ENCODE results near the gene PAQR4. TPM values are rescaled to one million over a fixed set of nuclear protein-coding genes. Genes with fewer than 3 reads are reported as not detected.

The PAQR4 gene
- total and polyA plus RNA-seq, 4 donors, result 4.0 to 21.3 (median 13.1) TPM

DNA sequence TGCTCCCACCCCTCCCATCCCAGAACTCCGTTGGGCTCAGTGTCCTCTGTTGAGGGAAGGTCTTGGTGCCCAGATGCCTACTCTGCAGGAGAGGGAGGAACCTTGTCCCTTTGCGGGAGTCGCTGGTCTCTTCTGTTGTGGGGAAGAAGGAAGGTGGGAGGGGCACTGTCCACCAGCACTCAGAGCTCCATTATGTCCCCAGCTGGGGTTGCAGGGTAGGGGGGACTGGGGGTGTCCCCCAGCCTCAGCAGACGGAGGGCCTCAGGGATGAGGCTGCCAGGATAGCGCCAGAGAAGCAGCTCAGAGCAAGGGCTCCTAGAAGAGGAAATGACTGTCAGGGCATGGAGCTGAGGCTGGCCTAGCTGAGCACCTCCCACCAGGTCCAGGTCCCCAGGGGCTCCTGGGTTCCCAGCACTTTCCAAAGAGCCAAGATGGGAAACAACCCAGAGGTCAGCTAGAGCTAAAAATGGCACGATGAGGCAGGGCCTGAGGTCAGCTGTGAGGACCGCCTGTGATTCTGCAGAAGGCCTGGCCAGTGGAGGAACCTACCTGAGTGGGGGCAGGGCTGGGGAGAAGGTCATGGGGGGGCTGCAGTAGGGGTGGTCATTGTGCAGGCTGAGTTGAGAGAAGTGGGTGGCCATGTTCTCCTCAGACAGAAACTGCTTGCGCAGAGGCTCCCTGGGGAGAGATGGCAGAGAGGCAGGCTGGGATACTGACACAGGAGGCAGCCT, 53.7 kb downstream of the PAQR4 start:
- TF ChIP-seq, protein P1, sequence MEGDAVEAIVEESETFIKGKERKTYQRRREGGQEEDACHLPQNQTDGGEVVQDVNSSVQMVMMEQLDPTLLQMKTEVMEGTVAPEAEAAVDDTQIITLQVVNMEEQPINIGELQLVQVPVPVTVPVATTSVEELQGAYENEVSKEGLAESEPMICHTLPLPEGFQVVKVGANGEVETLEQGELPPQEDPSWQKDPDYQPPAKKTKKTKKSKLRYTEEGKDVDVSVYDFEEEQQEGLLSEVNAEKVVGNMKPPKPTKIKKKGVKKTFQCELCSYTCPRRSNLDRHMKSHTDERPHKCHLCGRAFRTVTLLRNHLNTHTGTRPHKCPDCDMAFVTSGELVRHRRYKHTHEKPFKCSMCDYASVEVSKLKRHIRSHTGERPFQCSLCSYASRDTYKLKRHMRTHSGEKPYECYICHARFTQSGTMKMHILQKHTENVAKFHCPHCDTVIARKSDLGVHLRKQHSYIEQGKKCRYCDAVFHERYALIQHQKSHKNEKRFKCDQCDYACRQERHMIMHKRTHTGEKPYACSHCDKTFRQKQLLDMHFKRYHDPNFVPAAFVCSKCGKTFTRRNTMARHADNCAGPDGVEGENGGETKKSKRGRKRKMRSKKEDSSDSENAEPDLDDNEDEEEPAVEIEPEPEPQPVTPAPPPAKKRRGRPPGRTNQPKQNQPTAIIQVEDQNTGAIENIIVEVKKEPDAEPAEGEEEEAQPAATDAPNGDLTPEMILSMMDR (IDR thresholded peaks at IDR 0.05; ENCODE audit: control extremely low read depth, extremely low read depth), result no peak
- H3K9ac ChIP-seq (ENCODE audit: insufficient read depth in 1 of 2, low read length in 2 of 2), result no peak overlapping the region

More for the DNA sequence above, 53.7 kb downstream of the PAQR4 start:
- Histone ChIP-seq H3K4me1 (ENCODE audit: control insufficient read depth in 5 of 5, insufficient read depth in 5 of 5, low read length in 5 of 5) (peaks cover 0 to 39% (median 26%) of the 10 kb centered on the region in 5 donors), H3K9me3 (ENCODE audit: control insufficient read depth in 4 of 4, insufficient read depth in 3 of 4, low read length in 3 of 4) (no peaks in the 10 kb centered on the region), H3K36me3 (ENCODE audit: control insufficient read depth in 4 of 4, insufficient read depth in 4 of 4, low read length in 4 of 4) (peaks cover 0 to 21% (median 7%) of the 10 kb centered on the region in 4 donors), H3K4me3 (peak overlapping the region; percentile 53), H3K27ac (ENCODE audit: low read depth in 1 of 2, low read length in 1 of 2) (peak overlapping the region; percentile 92 to 96), H3K27me3 (ENCODE audit: control insufficient read depth in 3 of 3, insufficient read depth in 3 of 3, low read length in 2 of 3) (peaks cover 0 to 10% (median 6%) of the 10 kb centered on the region in 3 donors)
- 50 to 51% methylated on average over 8 of the region's 8 CpGs for WGBS, 2 donors
- DNase-seq (no peak), ATAC-seq (ENCODE audit: insufficient read depth, low FRiP score) (no peak)

Small RNA genes lying within 50 kb of the gene (small RNA-seq; reads per million reads assigned to genes)
- not detected for gene LINC00514 (ENCODE audit: low replicate concordance)

Other genes with a start within 250 kb of the PAQR4 start
- 1 to 10 TPM; 1.1 to 2.4 TPM for gene PRSS27, start 249.1 kb upstream of the PAQR4 start, total RNA-seq
- 1 to 10 TPM; 1.8 to 2.5 TPM for gene PRSS27, start 249.1 kb upstream of the PAQR4 start, polyA plus RNA-seq
- gene SRRM2, start 216.7 kb upstream of the PAQR4 start, total RNA-seq, result 100 to 1,000 TPM; 316 to 541 TPM
- gene SRRM2, start 216.7 kb upstream of the PAQR4 start, polyA plus RNA-seq, result 100 to 1,000 TPM; 353 to 589 TPM
- 100 to 1,000 TPM in 1 of 2 donors, 10 to 100 TPM in 1; 87.0 to 285 TPM for gene ELOB, start 192.1 kb upstream of the PAQR4 start, total RNA-seq
- 100 to 1,000 TPM; 408 to 740 TPM for gene ELOB, start 192.1 kb upstream of the PAQR4 start, polyA plus RNA-seq
- under 1 TPM in 1 of 2 donors, not detected in 1; 0.12 TPM for gene PRSS33, start 181.8 kb upstream of the PAQR4 start, total RNA-seq
- gene PRSS33, start 181.8 kb upstream of the PAQR4 start, polyA plus RNA-seq, result under 1 TPM in 1 of 2 donors, not detected in 1; 0.08 TPM
- not detected for gene PRSS41, start 170.9 kb upstream of the PAQR4 start, total RNA-seq
- not detected for gene PRSS41, start 170.9 kb upstream of the PAQR4 start, polyA plus RNA-seq
- 1 to 10 TPM in 1 of 2 donors, not detected in 1; 7.9 TPM for gene PRSS21, start 152.1 kb upstream of the PAQR4 start, total RNA-seq
- 1 to 10 TPM in 1 of 2 donors, under 1 TPM in 1; 0.77 to 4.2 TPM for gene PRSS21, start 152.1 kb upstream of the PAQR4 start, polyA plus RNA-seq
- 1 to 10 TPM; 4.7 to 6.1 TPM for gene ZG16B, start 139.0 kb upstream of the PAQR4 start, total RNA-seq
- gene ZG16B, start 139.0 kb upstream of the PAQR4 start, polyA plus RNA-seq, result 1 to 10 TPM; 2.1 to 3.9 TPM
- 10 to 100 TPM; 11.5 to 34.1 TPM for gene PRSS22, start 111.2 kb upstream of the PAQR4 start, total RNA-seq
- gene PRSS22, start 111.2 kb upstream of the PAQR4 start, polyA plus RNA-seq, result 10 to 100 TPM; 27.3 to 30.1 TPM
- 10 to 100 TPM; 26.7 to 38.0 TPM for gene FLYWCH2, start 86.1 kb upstream of the PAQR4 start, total RNA-seq
- gene FLYWCH2, start 86.1 kb upstream of the PAQR4 start, polyA plus RNA-seq, result 10 to 100 TPM; 40.4 to 40.6 TPM
- gene FLYWCH1, start 57.4 kb upstream of the PAQR4 start, total RNA-seq, result 10 to 100 TPM; 15.0 to 34.3 TPM
- gene FLYWCH1, start 57.4 kb upstream of the PAQR4 start, polyA plus RNA-seq, result 10 to 100 TPM; 13.3 to 27.7 TPM
- under 1 TPM in 1 of 2 donors, not detected in 1; 0.15 TPM for gene KREMEN2, start 5.1 kb upstream of the PAQR4 start, total RNA-seq
- gene KREMEN2, start 5.1 kb upstream of the PAQR4 start, polyA plus RNA-seq, result under 1 TPM; 0.06 to 0.14 TPM
- 1 to 10 TPM; 2.9 to 5.9 TPM for gene PKMYT1, start 11.1 kb downstream of the PAQR4 start, total RNA-seq
- 1 to 10 TPM; 4.6 to 9.4 TPM for gene PKMYT1, start 11.1 kb downstream of the PAQR4 start, polyA plus RNA-seq
- 1 to 10 TPM; 1.5 to 5.3 TPM for gene CLDN9, start 43.6 kb downstream of the PAQR4 start, total RNA-seq
- under 1 TPM; 0.91 to 0.98 TPM for gene CLDN9, start 43.6 kb downstream of the PAQR4 start, polyA plus RNA-seq
- gene CLDN6, start 48.8 kb downstream of the PAQR4 start, total RNA-seq, result 1 to 10 TPM in 1 of 2 donors, under 1 TPM in 1; 0.92 to 7.1 TPM
- under 1 TPM in 1 of 2 donors, not detected in 1; 0.10 TPM for gene CLDN6, start 48.8 kb downstream of the PAQR4 start, polyA plus RNA-seq
- 100 to 1,000 TPM in 1 of 2 donors, 10 to 100 TPM in 1; 19.1 to 107 TPM for gene TNFRSF12A, start 51.0 kb downstream of the PAQR4 start, total RNA-seq
- 100 to 1,000 TPM; 132 to 192 TPM for gene TNFRSF12A, start 51.0 kb downstream of the PAQR4 start, polyA plus RNA-seq
- gene HCFC1R1, start 54.6 kb downstream of the PAQR4 start, total RNA-seq, result 10 to 100 TPM; 10.9 to 51.1 TPM
- 100 to 1,000 TPM in 1 of 2 donors, 10 to 100 TPM in 1; 40.4 to 138 TPM for gene HCFC1R1, start 54.6 kb downstream of the PAQR4 start, polyA plus RNA-seq
- 10 to 100 TPM; 12.7 to 39.9 TPM for gene THOC6, start 54.7 kb downstream of the PAQR4 start, total RNA-seq
- gene THOC6, start 54.7 kb downstream of the PAQR4 start, polyA plus RNA-seq, result 10 to 100 TPM; 40.0 to 58.3 TPM
- gene BICDL2, start 67.6 kb downstream of the PAQR4 start, total RNA-seq, result 10 to 100 TPM; 15.9 to 24.4 TPM
- 10 to 100 TPM; 12.7 to 17.1 TPM for gene BICDL2, start 67.6 kb downstream of the PAQR4 start, polyA plus RNA-seq
- 10 to 100 TPM in 1 of 2 donors, 1 to 10 TPM in 1; 4.2 to 34.9 TPM for gene MMP25, start 77.2 kb downstream of the PAQR4 start, total RNA-seq
- gene MMP25, start 77.2 kb downstream of the PAQR4 start, polyA plus RNA-seq, result 10 to 100 TPM in 1 of 2 donors, 1 to 10 TPM in 1; 6.2 to 94.4 TPM
- gene IL32, start 96.3 kb downstream of the PAQR4 start, total RNA-seq, result 100 to 1,000 TPM in 1 of 2 donors, 10 to 100 TPM in 1; 83.7 to 153 TPM
- 100 to 1,000 TPM; 247 to 275 TPM for gene IL32, start 96.3 kb downstream of the PAQR4 start, polyA plus RNA-seq
- gene ZSCAN10, start 129.9 kb downstream of the PAQR4 start, total RNA-seq, result under 1 TPM in 1 of 2 donors, not detected in 1; 0.21 TPM
- under 1 TPM in 1 of 2 donors, not detected in 1; 0.02 TPM for gene ZSCAN10, start 129.9 kb downstream of the PAQR4 start, polyA plus RNA-seq
- 10 to 100 TPM in 1 of 2 donors, 1 to 10 TPM in 1; 9.8 to 12.7 TPM for gene ZNF205, start 143.2 kb downstream of the PAQR4 start, total RNA-seq
- gene ZNF205, start 143.2 kb downstream of the PAQR4 start, polyA plus RNA-seq, result 10 to 100 TPM; 10.2 to 33.0 TPM
- gene ZNF213, start 165.7 kb downstream of the PAQR4 start, total RNA-seq, result 10 to 100 TPM; 12.8 to 13.1 TPM
- gene ZNF213, start 165.7 kb downstream of the PAQR4 start, polyA plus RNA-seq, result 10 to 100 TPM in 1 of 2 donors, 1 to 10 TPM in 1; 7.8 to 10.3 TPM
- gene OR1F1, start 218.9 kb downstream of the PAQR4 start, total RNA-seq, result not detected
- gene OR1F1, start 218.9 kb downstream of the PAQR4 start, polyA plus RNA-seq, result not detected